ENCODE results near the gene SLC9C1. TPM values are rescaled to one million over a fixed set of nuclear protein-coding genes. Genes with fewer than 3 reads are reported as not detected.

SLC9C1 gene
- total RNA-seq, 1 experiment from 2014 or later, result 0.50 TPM

DNA sequence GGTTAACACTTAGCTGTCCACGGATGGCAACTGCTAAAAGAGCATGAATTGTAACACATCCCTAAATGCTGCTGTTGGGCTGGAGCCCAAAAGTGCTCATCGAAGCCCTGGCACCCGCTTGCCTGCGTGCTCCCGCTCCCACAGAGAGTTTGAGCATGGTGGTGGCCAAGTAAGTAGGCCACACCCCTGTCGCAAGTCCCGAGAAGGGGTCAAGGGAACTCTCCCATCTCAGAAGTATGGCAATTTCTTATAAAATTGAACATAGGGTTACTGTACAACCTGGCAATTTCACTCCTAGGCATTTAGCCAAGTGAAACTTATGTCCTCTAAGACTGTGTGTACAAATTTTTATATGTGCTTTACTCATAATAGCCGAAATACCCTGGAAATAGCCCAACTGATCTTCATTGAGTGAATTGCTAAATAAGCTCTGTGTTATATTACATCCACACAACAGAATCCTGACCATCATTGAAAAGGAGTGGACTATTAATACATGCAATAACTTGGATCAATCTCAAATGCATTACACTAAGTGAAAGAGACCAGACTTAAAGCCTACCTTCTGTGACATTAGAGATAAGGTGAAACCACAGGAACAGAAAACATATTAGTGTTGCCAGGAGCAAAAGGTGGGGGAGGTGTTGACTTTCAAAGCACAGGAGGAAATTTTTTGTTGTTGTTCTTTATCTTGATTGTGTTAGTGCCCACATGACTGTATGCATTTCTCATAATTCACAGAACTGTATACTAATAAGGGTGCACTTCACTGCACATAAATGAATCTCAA, 159.5 kb downstream of the SLC9C1 start:
- Histone ChIP-seq H3K9ac (ENCODE audit: extremely low read depth, insufficient read length, low read length) (no peak overlapping the region), H3K23me2 (ENCODE audit: insufficient read length, low read depth, low read length, poor library complexity, severe bottlenecking) (no peaks in the 10 kb centered on the region), H4K20me1 (ENCODE audit: control insufficient read depth, insufficient read depth, insufficient read length) (no peaks in the 10 kb centered on the region), H3K27me3 (ENCODE audit: insufficient read depth, low read length) (no peaks in the 10 kb centered on the region), H2BK20ac (ENCODE audit: low read depth, low read length, poor library complexity, severe bottlenecking) (no peak overlapping the region), H3K79me2 (ENCODE audit: insufficient read depth, low read length) (no peaks in the 10 kb centered on the region), H2BK15ac (ENCODE audit: low read depth, low read length) (no peak overlapping the region), H2BK5ac (ENCODE audit: insufficient read length, low read length) (no peak overlapping the region), H3K27ac (ENCODE audit: insufficient read length, low read depth, low read length) (no peak overlapping the region), H4K91ac (ENCODE audit: insufficient read length, low read depth, low read length) (no peak overlapping the region), H2AK5ac (ENCODE audit: insufficient read length, low read length) (no peak overlapping the region), H4K8ac (replicated peaks; ENCODE audit: insufficient read length, low read depth, low read length) (no peak overlapping the region), H3K4me2 (ENCODE audit: insufficient read depth, insufficient read length, low read length) (no peak overlapping the region), H2BK120ac (ENCODE audit: low read depth, low read length, poor library complexity, severe bottlenecking) (no peak overlapping the region), H2BK12ac (ENCODE audit: insufficient read length, low read depth, low read length) (no peak overlapping the region), H3K18ac (ENCODE audit: insufficient read length, low read depth, low read length) (no peak overlapping the region), H3T11ph (ENCODE audit: low read length) (no peak overlapping the region), H3K4me1 (ENCODE audit: insufficient read depth, low read length) (no peaks in the 10 kb centered on the region; the same call in 1 of the 2 replicates), H3K9me3 (ENCODE audit: control insufficient read depth, low read depth, low read length) (no peaks in the 10 kb centered on the region), H3K56ac (ENCODE audit: insufficient read length, low read depth, low read length) (no peak overlapping the region), H3K23ac (ENCODE audit: insufficient read length, low read depth, low read length) (no peak overlapping the region), H3K14ac (ENCODE audit: insufficient read depth, low read length) (no peak overlapping the region), H3K79me1 (ENCODE audit: insufficient read depth, low read depth, low read length, poor library complexity, severe bottlenecking) (no peaks in the 10 kb centered on the region), H4K5ac (ENCODE audit: insufficient read length, low read depth, low read length) (no peak overlapping the region), H3K4ac (ENCODE audit: low read depth, low read length) (no peak overlapping the region), H2AFZ (ENCODE audit: low read length) (no peak overlapping the region)
- Mint-ChIP-seq H3K27me3 (ENCODE audit: low read depth) (no peaks in the 10 kb centered on the region), H3K4me3 (no peak overlapping the region), H3K27ac (no peak overlapping the region), H3K9me3 (no peaks in the 10 kb centered on the region), H3K36me3 (ENCODE audit: insufficient read depth in 1 of 3, low read depth in 3 of 3) (no peaks in the 10 kb centered on the region; a peak in 1 of 7 replicates), H3K4me1 (peaks cover 28 to 44% of the 10 kb centered on the region in 2 experiments)
- WGBS (ENCODE audit: extremely low coverage, insufficient read length, low lambda C conversion rate), result no CpG with 5 or more reads among the region's 8 CpGs
- DNase-seq, result no peak
- TF ChIP-seq, protein P1, sequence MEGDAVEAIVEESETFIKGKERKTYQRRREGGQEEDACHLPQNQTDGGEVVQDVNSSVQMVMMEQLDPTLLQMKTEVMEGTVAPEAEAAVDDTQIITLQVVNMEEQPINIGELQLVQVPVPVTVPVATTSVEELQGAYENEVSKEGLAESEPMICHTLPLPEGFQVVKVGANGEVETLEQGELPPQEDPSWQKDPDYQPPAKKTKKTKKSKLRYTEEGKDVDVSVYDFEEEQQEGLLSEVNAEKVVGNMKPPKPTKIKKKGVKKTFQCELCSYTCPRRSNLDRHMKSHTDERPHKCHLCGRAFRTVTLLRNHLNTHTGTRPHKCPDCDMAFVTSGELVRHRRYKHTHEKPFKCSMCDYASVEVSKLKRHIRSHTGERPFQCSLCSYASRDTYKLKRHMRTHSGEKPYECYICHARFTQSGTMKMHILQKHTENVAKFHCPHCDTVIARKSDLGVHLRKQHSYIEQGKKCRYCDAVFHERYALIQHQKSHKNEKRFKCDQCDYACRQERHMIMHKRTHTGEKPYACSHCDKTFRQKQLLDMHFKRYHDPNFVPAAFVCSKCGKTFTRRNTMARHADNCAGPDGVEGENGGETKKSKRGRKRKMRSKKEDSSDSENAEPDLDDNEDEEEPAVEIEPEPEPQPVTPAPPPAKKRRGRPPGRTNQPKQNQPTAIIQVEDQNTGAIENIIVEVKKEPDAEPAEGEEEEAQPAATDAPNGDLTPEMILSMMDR (conservative IDR thresholded peaks at IDR 0.05), result no peak
